Left ventricle myocardium inferior (tissue), 1 donor: ENCODE measurements around the gene EFL1. TPM values are rescaled to one million over a fixed set of nuclear protein-coding genes. Genes with fewer than 3 reads are reported as not detected.

Source experiments
- DNase-seq: peaks from one replicate; pipeline ENCODE4 v3.0.0-alpha.2; 2020
- H3K27ac ChIP-seq: fragments of 200-600 bp; replicated peaks from 2 replicates; pipeline ENCODE4 v1.8.0; 2021
- H3K27me3 ChIP-seq: fragments of 200-600 bp; 2 replicates; pipeline ENCODE4 v1.8.0; 2021; ENCODE audit warnings: low read depth
- H3K36me3 ChIP-seq: fragments of 200-600 bp; 2 replicates; pipeline ENCODE4 v1.8.0; 2021
- H3K4me1 ChIP-seq: fragments of 200-600 bp; 2 replicates; pipeline ENCODE4 v1.8.0; 2021
- H3K4me3 ChIP-seq: fragments of 200-600 bp; 2 replicates; pipeline ENCODE4 v1.8.0; 2021; ENCODE audit warnings: mild to moderate bottlenecking, moderate library complexity
- H3K9me3 ChIP-seq: fragments of 200-600 bp; replicated peaks from 2 replicates; pipeline ENCODE4 v1.8.0; 2021
- CTCF ChIP-seq: fragments of 200-600 bp; IDR thresholded peaks from 2 replicates; pipeline ENCODE4 v1.8.0; 2021; ENCODE audit warnings: antibody characterized with exemption, mild to moderate bottlenecking, borderline replicate concordance
- intact Hi-C: fragments of 100-400 bp; cut with micrococcal nuclease; formaldehyde crosslinking; loops from one replicate; pipeline ENCODE4 v1.11.0; 2022
- total RNA-seq: library from RNA; stranded (reverse); fragmentation: NEBNext Ultra II Directional; extraction: Animal tissue kit (Norgen Biotek cat#: 25700); gene quantifications from one replicate; pipeline ENCODE4 v1.2.1, GENCODE V29; 2021
- donor health status: DM: no; HTN: yes; CAD: no; lungs with severe emphysema.

EFL1 gene
- total RNA-seq, 1 donor from 2014 or later: 12.9 TPM

GRCh38 chr15:82186719-82187406 lies 75.7 kb downstream of the EFL1 start:
- H3K27me3 ChIP-seq: no peaks in the 10 kb centered on the region
- intact Hi-C loops: no loop called here
- TF ChIP-seq CTCF: no peak

GRCh38 chr15:82186161-82186560 lies 76.4 kb downstream of the EFL1 start:
- Histone ChIP-seq H3K27me3 (no peaks in the 10 kb centered on the region), H3K4me1 (peaks cover 24% of the 10 kb centered on the region), H3K36me3 (no peaks in the 10 kb centered on the region), H3K9me3 (no peaks in the 10 kb centered on the region), H3K4me3 (no peak overlapping the region), H3K27ac (no peak overlapping the region)
- DNase-seq: no peak
- intact Hi-C loops: no loop called here
- no peak for TF ChIP-seq CTCF

More at GRCh38 chr15:82186719-82187406, 75.7 kb downstream of the EFL1 start:
- H3K27ac ChIP-seq: no peak overlapping the region
- DNase-seq: no peak
- no peaks in the 10 kb centered on the region for H3K9me3 ChIP-seq
- no peaks in the 10 kb centered on the region for H3K36me3 ChIP-seq
- H3K4me3 ChIP-seq: no peak overlapping the region
- peaks cover 24% of the 10 kb centered on the region for H3K4me1 ChIP-seq

- H3K27me3 ChIP-seq: no peaks in the 10 kb centered on the region
- H3K27ac ChIP-seq: no peak overlapping the region
- H3K4me3 ChIP-seq: no peak overlapping the region
- TF ChIP-seq CTCF: no peak
- H3K4me1 ChIP-seq: peaks cover 24% of the 10 kb centered on the region
- no peak for DNase-seq
- H3K9me3 ChIP-seq: no peaks in the 10 kb centered on the region
- intact Hi-C loops: no loop called here
- no peaks in the 10 kb centered on the region for H3K36me3 ChIP-seq
Measured at GRCh38 chr15:82184776-82185175, 77.8 kb downstream of the EFL1 start.

GRCh38 chr15:82184355-82184754 lies 78.2 kb downstream of the EFL1 start:
- peaks cover 24% of the 10 kb centered on the region for H3K4me1 ChIP-seq
- H3K27me3 ChIP-seq: no peaks in the 10 kb centered on the region
- intact Hi-C loops: no loop called here
- no peaks in the 10 kb centered on the region for H3K36me3 ChIP-seq
- DNase-seq: no peak
- no peak for TF ChIP-seq CTCF
- H3K4me3 ChIP-seq: no peak overlapping the region
- no peaks in the 10 kb centered on the region for H3K9me3 ChIP-seq
- H3K27ac ChIP-seq: peak overlapping the region; percentile 45

GRCh38 chr15:82183121-82184031 lies 79.2 kb downstream of the EFL1 start:
- TF ChIP-seq CTCF: no peak

More at GRCh38 chr15:82183121-82184031, 79.2 kb downstream of the EFL1 start:
- intact Hi-C loops: no loop called here
- Histone ChIP-seq H3K4me1 (peaks cover 27% of the 10 kb centered on the region), H3K36me3 (no peaks in the 10 kb centered on the region), H3K4me3 (no peak overlapping the region), H3K27me3 (no peaks in the 10 kb centered on the region), H3K27ac (peak overlapping the region; percentile 45), H3K9me3 (no peaks in the 10 kb centered on the region)
- no peak for DNase-seq
